Mononuclear cell (primary cell): ENCODE results near the gene SMURF1. TPM values are rescaled to one million over a fixed set of nuclear protein-coding genes. Genes with fewer than 3 reads are reported as not detected.

Experiments used
- H3K27me3 ChIP-seq: 2 replicates; pipeline ENCODE4 v1.6.0; 2011; ENCODE audit warnings: low read length, control low read depth; ENCODE audit not compliant: insufficient read depth
- H3K4me1 ChIP-seq: 2 replicates; pipeline ENCODE4 v1.5.1; 2011; ENCODE audit warnings: mild to moderate bottlenecking, low read length, control low read depth; ENCODE audit not compliant: insufficient read depth
- H3K4me3 ChIP-seq: 2 replicates; pipeline ENCODE4 v1.5.1; 2011; ENCODE audit warnings: mild to moderate bottlenecking, low read length, moderate library complexity
- H3K9me3 ChIP-seq: 2 replicates; pipeline ENCODE4 v1.5.1; 2011; ENCODE audit warnings: low read depth, mild to moderate bottlenecking, control low read depth, low read length
- total RNA-seq: library from RNA; depleted of rRNA; stranded (reverse); fragments of >200 nt; gene quantifications from one replicate; pipeline ENCODE4 v1.2.3, GENCODE V29; 2012

Gene SMURF1
- total RNA-seq, 1 donor, result 37.6 TPM

DNA sequence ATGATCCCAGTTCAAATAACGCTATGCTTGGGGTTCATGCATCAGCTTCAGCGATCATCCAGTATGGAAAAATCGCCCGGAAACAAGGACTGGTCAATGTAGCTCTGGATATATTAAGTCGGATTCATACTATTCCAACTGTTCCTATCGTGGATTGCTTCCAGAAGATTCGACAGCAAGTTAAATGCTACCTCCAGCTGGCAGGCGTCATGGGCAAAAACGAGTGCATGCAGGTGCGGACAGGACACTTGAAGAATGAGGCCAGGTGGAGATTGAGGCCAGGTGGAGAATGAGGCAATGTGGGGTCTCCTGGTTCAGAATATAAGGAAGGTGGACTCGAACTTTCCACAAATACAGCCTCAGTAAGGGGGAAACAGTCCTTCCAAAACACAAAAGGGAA lies 159.8 kb downstream of the SMURF1 start:
- H3K27me3 ChIP-seq, result no peaks in the 10 kb centered on the region
- H3K9me3 ChIP-seq, result no peaks in the 10 kb centered on the region
- H3K4me3 ChIP-seq, result no peak overlapping the region
- no peaks in the 10 kb centered on the region for H3K4me1 ChIP-seq

- Histone ChIP-seq H3K4me3 (no peak overlapping the region), H3K27me3 (no peaks in the 10 kb centered on the region), H3K4me1 (no peaks in the 10 kb centered on the region), H3K9me3 (no peaks in the 10 kb centered on the region)
These were observed 161.2 kb downstream of the SMURF1 start for GRCh38 chr7:98982686-98983085.

DNA sequence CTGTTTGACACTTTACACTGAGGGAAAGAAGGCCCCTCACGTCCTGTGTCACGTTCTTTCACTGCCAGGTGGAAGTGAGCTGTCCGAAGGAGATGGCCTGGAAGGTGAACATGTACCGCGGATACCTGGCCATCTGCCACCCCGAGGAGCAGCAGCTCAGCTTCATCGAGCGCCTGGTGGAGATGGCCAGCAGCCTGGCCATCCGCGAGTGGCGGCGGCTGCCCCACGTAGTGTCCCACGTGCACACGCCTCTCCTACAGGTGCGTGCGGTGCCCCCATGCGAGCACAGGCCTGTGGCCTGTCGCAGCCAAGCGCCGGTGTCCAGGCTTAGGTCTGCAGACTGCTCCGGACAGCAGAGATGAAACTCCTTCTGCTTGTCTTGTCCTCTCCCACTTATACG lies 162.2 kb downstream of the SMURF1 start:
- Histone ChIP-seq H3K4me1 (no peaks in the 10 kb centered on the region), H3K4me3 (no peak overlapping the region), H3K27me3 (no peaks in the 10 kb centered on the region), H3K9me3 (no peaks in the 10 kb centered on the region)

DNA sequence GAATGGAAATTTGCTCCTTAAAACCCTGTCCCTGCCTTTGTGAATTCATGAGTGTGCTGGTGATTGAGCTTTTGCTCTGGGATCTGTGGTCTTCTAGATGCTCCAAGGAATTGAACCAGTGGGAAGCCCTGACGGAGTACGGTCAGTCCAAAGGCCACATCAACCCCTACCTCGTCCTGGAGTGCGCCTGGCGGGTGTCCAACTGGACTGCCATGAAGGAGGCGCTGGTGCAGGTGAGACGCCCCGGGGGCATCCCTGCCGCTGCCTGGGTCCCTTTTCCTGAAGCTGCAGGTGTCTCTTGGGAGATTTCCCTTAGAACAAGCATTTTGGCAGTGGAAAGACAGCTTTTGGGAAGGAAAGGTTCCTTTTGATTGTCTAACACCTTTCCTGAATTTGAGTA lies 165.2 kb downstream of the SMURF1 start:
- H3K4me3 ChIP-seq, result no peak overlapping the region
- no peaks in the 10 kb centered on the region for H3K9me3 ChIP-seq
- H3K27me3 ChIP-seq, result no peaks in the 10 kb centered on the region
- H3K4me1 ChIP-seq, result no peaks in the 10 kb centered on the region

Other genes starting within 250 kb of the SMURF1 start
- gene KPNA7, start 64.0 kb upstream of the SMURF1 start, total RNA-seq, result not detected
- gene MYH16, start 128.7 kb upstream of the SMURF1 start, total RNA-seq, result not detected
- gene ARPC1A, start 181.8 kb upstream of the SMURF1 start, total RNA-seq, result 28.8 TPM
- gene ARPC1B, start 230.6 kb upstream of the SMURF1 start, total RNA-seq, result 282 TPM